Panc1 (cell line): Measurements from ENCODE around the gene ELL2. TPM values are rescaled to one million over a fixed set of nuclear protein-coding genes. Genes with fewer than 3 reads are reported as not detected.

ENCODE experiments used
- ATAC-seq: fragments of 200-7000 bp; cut with Tn5 transposase; 2 replicates; pipeline ENCODE4 v1.9.1; 2020; ENCODE audit warnings: mild to moderate bottlenecking, moderate library complexity
- BruUV-seq: library from RNA; stranded (reverse); fragments of 400-500 nt; replicated peaks from 2 replicates; lab custom pipeline; 2021; lab: Mats Ljungman, UMichigan
- CTCF ChIA-PET: fragments of 300-600 bp; sonication (Branson Sonifier 250); formaldehyde crosslinking; loops from one replicate; lab custom pipeline; 2022; ENCODE audit warnings: antibody characterized with exemption; lab: Charles Lee
- POLR2A ChIA-PET: fragments of 300-600 bp; sonication (Branson Sonifier 250); formaldehyde crosslinking; loops from one replicate; lab custom pipeline; 2022; ENCODE audit warnings: antibody characterized with exemption; lab: Charles Lee
- DNase-seq: peaks from one replicate; pipeline ENCODE4 v3.0.0-alpha.2; 2010; ENCODE audit warnings: low read depth, low spot score
- H3K27ac ChIP-seq: 2 replicates; pipeline ENCODE4 v1.5.1; 2011; ENCODE audit warnings: mild to moderate bottlenecking, low read length, inconsistent platforms
- H3K27me3 ChIP-seq: fragments of 200-500 bp; sonication (Bioruptor generic); 2 replicates; pipeline ENCODE4 v1.6.0; 2014; ENCODE audit warnings: low read length, inconsistent platforms; ENCODE audit not compliant: control insufficient read depth, insufficient read depth
- H3K36me3 ChIP-seq: fragments of 200-500 bp; sonication (Bioruptor generic); 2 replicates; pipeline ENCODE4 v1.5.1; 2014; ENCODE audit warnings: inconsistent platforms, mild to moderate bottlenecking, low read length, moderate library complexity; ENCODE audit not compliant: control insufficient read depth, insufficient read depth
- H3K4me1 ChIP-seq: 2 replicates; pipeline ENCODE4 v1.5.1; 2011; ENCODE audit warnings: inconsistent platforms, mild to moderate bottlenecking, low read length, moderate library complexity; ENCODE audit not compliant: control insufficient read depth, insufficient read depth
- H3K4me3 ChIP-seq, 2 experiments: 2 replicates each; pipeline ENCODE4 v1.5.1; 2011 to 2012; ENCODE audit warnings: low read depth in 2 of 2, low read length in 2 of 2, mild to moderate bottlenecking in 2 of 2, inconsistent platforms in 1 of 2, moderate library complexity in 1 of 2
- H3K9me3 ChIP-seq: fragments of 200-500 bp; sonication (Bioruptor generic); 2 replicates; pipeline ENCODE4 v1.5.1; 2014; ENCODE audit warnings: low read depth, mild to moderate bottlenecking, inconsistent platforms, low read length, moderate library complexity; ENCODE audit not compliant: control insufficient read depth, insufficient read depth
- POLR2AphosphoS5 ChIP-seq: IDR thresholded peaks from 2 replicates; pipeline ENCODE4 v1.6.1; 2012; ENCODE audit warnings: mild to moderate bottlenecking, low read depth, low read length, moderate library complexity
- SIN3A ChIP-seq: IDR thresholded peaks from 2 replicates; pipeline ENCODE4 v1.6.1; 2012; ENCODE audit warnings: low read depth, mild to moderate bottlenecking, low read length, moderate library complexity, borderline replicate concordance; ENCODE audit not compliant: insufficient read depth
- TCF7L2 ChIP-seq: IDR thresholded peaks from 2 replicates; pipeline ENCODE4 v1.6.1; 2011; ENCODE audit warnings: mild to moderate bottlenecking, low read depth, low read length, inconsistent platforms
- in situ Hi-C: cut with HindIII; loops from 2 replicates; pipeline ENCODE4 v1.10.0; 2016; ENCODE audit warnings: low sequenced_read_pairs, low pct_unique_long_range_greater_than_20kb
- intact Hi-C: fragments of 100-400 bp; cut with micrococcal nuclease; formaldehyde crosslinking; loops from one replicate; pipeline ENCODE4 v1.10.0; 2022; ENCODE audit not compliant: unreplicated experiment
- total RNA-seq: library from RNA; stranded (reverse); gene quantifications from one replicate; pipeline ENCODE4 v1.2.1, GENCODE V29; 2021; ENCODE audit not compliant: unreplicated experiment
- TF ChIP-seq, protein P1 (sequence below), 2 experiments: IDR thresholded peaks; 2 replicates each; pipeline ENCODE4 v1.6.1; 2011 to 2012; ENCODE audit warnings: low read depth in 2 of 2, control low read depth in 1 of 2, low read length in 1 of 2, mild to moderate bottlenecking in 1 of 2, moderate library complexity in 1 of 2; ENCODE audit not compliant: insufficient read depth in 1 of 2
- TF ChIP-seq, protein P2 (sequence below): fragments of 450-650 bp; IDR thresholded peaks from 2 replicates; pipeline ENCODE4 v1.5.1; 2017; ENCODE audit warnings: mild to moderate bottlenecking

Gene ELL2
- total RNA-seq, 1 experiment from 2014 or later, result 68.5 TPM

DNA sequence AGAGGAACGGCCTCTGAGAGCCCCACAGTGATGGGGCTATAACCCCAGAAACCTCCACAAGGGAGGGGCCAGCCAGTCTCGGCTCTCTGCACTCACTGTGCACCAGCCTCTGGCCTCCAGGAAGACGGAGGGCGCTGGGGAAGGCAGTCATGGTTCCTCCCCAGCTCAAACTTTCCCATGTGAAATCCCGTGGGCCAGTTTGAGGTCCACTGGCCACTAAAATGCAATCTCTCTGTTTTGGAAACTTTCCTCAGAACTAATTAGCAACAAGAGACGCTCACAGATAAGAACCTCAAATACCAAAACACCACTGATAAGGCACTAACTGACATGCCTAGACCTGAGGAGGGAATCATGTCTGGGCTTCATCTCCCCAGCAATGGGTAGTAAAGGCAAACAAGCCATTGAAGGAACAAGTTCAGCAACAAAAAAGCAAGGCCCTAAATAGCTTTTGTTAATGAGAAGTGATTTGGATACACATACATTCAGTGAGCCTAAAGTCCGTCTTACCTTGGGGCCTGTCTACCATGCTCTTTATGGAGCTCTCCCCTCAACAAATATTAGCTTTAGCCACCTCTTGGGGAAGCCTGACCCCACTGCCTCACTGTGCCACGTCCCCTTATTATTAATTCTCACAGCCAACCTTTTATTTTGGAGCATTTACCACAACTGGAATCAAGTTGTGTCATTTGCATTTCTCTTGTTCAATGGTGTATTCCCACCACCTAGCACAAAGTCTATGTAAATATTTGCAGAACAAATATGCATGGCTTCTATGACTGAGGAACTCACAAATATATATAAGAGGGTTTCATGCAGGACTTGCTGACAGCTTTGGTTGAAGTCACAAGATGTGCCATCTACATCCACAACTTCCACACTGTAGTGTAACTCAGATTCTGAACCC, 83.0 kb downstream of the ELL2 start:
- intact Hi-C loops, result no loop called here
- Histone ChIP-seq H3K4me3 (no peak overlapping the region), H3K27ac (no peak overlapping the region; the same call in 1 of the 2 replicates), H3K9me3 (no peaks in the 10 kb centered on the region), H3K36me3 (no peaks in the 10 kb centered on the region), H3K27me3 (no peaks in the 10 kb centered on the region), H3K4me1 (no peaks in the 10 kb centered on the region; the same call in 1 of the 2 replicates)
- in situ Hi-C loops, result no loop called here
- ChIA-PET POLR2A (interaction anchor here (0.6 to 0.7 kb wide), 2 partner anchors 56 to 602 kb away, joined by 5 read pairs; no protein-coding TSS in a partner anchor), CTCF (no interaction called here)
- ATAC-seq (no peak), DNase-seq (no peak)
- TF ChIP-seq, protein P1, sequence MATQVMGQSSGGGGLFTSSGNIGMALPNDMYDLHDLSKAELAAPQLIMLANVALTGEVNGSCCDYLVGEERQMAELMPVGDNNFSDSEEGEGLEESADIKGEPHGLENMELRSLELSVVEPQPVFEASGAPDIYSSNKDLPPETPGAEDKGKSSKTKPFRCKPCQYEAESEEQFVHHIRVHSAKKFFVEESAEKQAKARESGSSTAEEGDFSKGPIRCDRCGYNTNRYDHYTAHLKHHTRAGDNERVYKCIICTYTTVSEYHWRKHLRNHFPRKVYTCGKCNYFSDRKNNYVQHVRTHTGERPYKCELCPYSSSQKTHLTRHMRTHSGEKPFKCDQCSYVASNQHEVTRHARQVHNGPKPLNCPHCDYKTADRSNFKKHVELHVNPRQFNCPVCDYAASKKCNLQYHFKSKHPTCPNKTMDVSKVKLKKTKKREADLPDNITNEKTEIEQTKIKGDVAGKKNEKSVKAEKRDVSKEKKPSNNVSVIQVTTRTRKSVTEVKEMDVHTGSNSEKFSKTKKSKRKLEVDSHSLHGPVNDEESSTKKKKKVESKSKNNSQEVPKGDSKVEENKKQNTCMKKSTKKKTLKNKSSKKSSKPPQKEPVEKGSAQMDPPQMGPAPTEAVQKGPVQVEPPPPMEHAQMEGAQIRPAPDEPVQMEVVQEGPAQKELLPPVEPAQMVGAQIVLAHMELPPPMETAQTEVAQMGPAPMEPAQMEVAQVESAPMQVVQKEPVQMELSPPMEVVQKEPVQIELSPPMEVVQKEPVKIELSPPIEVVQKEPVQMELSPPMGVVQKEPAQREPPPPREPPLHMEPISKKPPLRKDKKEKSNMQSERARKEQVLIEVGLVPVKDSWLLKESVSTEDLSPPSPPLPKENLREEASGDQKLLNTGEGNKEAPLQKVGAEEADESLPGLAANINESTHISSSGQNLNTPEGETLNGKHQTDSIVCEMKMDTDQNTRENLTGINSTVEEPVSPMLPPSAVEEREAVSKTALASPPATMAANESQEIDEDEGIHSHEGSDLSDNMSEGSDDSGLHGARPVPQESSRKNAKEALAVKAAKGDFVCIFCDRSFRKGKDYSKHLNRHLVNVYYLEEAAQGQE (IDR thresholded peaks at IDR 0.05; ENCODE audit: insufficient read depth in 1 of 2, low read depth in 2 of 2, low read length in 1 of 2), result no peak
- TF ChIP-seq TCF7L2 (no peak), SIN3A (no peak), POLR2AphosphoS5 (no peak)
- TF ChIP-seq, protein P2, sequence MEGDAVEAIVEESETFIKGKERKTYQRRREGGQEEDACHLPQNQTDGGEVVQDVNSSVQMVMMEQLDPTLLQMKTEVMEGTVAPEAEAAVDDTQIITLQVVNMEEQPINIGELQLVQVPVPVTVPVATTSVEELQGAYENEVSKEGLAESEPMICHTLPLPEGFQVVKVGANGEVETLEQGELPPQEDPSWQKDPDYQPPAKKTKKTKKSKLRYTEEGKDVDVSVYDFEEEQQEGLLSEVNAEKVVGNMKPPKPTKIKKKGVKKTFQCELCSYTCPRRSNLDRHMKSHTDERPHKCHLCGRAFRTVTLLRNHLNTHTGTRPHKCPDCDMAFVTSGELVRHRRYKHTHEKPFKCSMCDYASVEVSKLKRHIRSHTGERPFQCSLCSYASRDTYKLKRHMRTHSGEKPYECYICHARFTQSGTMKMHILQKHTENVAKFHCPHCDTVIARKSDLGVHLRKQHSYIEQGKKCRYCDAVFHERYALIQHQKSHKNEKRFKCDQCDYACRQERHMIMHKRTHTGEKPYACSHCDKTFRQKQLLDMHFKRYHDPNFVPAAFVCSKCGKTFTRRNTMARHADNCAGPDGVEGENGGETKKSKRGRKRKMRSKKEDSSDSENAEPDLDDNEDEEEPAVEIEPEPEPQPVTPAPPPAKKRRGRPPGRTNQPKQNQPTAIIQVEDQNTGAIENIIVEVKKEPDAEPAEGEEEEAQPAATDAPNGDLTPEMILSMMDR, result no peak
- BruUV-seq, result no TSS peak

DNA sequence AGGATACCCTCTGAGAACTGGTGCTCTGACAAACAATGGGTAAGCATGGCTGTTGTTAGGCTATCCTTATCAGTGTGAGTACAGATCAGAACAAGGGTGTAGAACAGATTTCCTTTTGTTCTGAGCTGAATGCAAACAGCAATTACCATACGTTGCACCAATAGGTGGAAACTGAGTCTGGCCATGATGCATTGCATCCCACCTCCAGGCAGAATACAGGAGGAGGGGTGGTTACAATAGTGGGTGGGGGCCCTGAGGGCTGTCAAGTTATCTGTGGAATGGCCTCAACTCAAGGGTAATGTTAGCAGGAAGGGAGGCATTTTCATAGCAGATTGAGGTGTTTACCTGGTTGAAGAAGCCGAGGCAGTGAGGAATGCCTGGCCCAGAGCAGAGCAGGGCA, 84.9 kb downstream of the ELL2 start:
- no TSS peak for BruUV-seq
- intact Hi-C loops, result no loop called here

More for the DNA sequence above, 84.9 kb downstream of the ELL2 start:
- ChIA-PET CTCF (no interaction called here), POLR2A (no interaction called here)
- Histone ChIP-seq H3K4me1 (no peaks in the 10 kb centered on the region; the same call in 1 of the 2 replicates), H3K36me3 (no peaks in the 10 kb centered on the region), H3K27me3 (no peaks in the 10 kb centered on the region), H3K4me3 (no peak overlapping the region), H3K27ac (no peak overlapping the region), H3K9me3 (no peaks in the 10 kb centered on the region)
- ATAC-seq (no peak), DNase-seq (no peak)
- in situ Hi-C loops, result no loop called here
- TF ChIP-seq TCF7L2 (no peak), POLR2AphosphoS5 (no peak), SIN3A (no peak)
- TF ChIP-seq, protein P2, result no peak
- TF ChIP-seq, protein P1 (IDR thresholded peaks at IDR 0.05; ENCODE audit: insufficient read depth in 1 of 2, low read depth in 2 of 2, low read length in 1 of 2), result no peak
